GM19351 (cell line): ENCODE measurements around the gene TM2D3.

Experiments
- ATAC-seq: cut with Tn5 transposase; IDR thresholded peaks from one replicate; pipeline ENCODE4 v1.9.1; 2021; ENCODE audit warnings: mild to moderate bottlenecking, moderate library complexity; ENCODE audit not compliant: unreplicated experiment

The TM2D3 gene, protein sequence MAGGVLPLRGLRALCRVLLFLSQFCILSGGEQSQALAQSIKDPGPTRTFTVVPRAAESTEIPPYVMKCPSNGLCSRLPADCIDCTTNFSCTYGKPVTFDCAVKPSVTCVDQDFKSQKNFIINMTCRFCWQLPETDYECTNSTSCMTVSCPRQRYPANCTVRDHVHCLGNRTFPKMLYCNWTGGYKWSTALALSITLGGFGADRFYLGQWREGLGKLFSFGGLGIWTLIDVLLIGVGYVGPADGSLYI

GRCh38 chr15:101652098-101652785 lies at the start of gene TM2D3:
TM2D3 (minus strand) TSS chr15:101652381; CDS start chr15:101652361, 20 bp downstream.
- peak; percentile 83 for ATAC-seq

DNA sequence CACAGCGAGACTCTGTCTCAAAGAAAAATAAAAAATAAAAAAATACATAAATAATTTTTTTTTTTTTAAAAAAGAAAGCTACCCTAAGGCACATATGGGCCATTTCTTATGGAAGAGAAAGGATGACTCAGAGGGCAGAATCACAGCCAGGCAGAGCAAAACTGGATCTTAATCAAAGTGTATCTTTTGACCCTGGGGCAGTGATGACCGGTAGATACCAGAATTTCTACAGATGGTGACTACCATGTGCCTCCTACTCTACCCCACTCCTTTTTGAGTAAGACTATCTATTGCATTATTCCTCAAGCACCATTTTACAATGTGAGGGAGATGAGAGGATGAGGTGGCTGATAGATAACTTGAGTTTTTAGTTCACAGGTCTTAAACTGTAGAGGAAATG lies 46.1 kb upstream of the TM2D3 start:
- no peak for ATAC-seq

DNA sequence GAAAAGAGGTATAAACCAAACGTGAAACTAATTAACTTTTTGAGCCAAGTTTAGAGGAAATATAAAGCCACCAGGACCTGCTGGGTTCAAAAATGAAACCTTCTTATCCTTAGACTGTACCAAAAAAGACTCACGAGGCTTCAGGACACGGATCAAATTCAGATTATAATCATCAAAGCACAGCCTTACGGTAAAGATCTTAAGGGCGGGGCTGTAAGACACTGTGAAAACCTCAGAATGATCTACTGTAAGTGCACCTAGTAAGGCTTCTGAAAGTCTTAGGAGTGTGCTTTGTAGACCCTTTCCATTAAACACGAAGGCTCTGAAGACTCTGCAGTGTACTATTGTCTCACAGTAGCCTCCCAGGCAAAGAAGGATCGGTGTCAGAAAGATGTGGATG lies 45.3 kb upstream of the TM2D3 start:
- ATAC-seq: no peak

DNA sequence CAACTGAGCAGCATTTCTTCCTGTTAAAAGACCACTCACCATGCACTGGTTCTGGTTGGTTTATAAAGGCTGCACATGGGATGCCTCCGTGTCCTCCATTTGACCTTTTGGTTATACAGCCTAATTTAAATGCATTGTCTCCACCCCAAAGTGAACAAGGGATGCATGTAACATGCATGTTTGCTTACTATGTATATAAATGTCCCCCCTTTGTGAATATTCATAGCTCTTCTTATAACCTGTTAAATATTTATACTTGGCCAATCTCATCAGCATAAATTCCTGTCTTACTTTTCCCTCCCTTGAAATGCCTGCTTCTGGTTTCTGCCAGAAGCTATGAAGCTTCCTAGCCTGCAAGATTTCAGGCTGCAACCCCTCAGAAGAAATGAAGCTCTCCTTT lies 44.6 kb upstream of the TM2D3 start:
- ATAC-seq: no peak

DNA sequence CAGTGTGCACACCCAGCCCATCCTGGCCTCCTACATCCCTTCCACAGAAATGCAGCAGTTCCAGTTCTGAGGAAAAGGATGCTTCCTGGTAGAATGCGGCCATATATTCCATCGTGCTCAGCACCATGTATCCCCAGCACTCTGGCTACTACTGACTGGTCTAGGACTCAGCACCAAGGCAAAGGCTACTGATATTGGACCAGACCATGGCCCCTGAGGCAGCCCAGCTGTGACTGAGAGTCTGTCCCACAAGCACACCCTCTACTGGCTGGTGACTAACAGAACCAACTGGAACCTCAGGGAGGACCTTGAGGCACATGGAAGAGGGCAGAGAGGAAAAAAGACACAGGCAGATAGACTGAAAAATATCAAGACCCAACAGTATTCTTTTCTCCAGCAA lies 42.1 kb upstream of the TM2D3 start:
- ATAC-seq: no peak

DNA sequence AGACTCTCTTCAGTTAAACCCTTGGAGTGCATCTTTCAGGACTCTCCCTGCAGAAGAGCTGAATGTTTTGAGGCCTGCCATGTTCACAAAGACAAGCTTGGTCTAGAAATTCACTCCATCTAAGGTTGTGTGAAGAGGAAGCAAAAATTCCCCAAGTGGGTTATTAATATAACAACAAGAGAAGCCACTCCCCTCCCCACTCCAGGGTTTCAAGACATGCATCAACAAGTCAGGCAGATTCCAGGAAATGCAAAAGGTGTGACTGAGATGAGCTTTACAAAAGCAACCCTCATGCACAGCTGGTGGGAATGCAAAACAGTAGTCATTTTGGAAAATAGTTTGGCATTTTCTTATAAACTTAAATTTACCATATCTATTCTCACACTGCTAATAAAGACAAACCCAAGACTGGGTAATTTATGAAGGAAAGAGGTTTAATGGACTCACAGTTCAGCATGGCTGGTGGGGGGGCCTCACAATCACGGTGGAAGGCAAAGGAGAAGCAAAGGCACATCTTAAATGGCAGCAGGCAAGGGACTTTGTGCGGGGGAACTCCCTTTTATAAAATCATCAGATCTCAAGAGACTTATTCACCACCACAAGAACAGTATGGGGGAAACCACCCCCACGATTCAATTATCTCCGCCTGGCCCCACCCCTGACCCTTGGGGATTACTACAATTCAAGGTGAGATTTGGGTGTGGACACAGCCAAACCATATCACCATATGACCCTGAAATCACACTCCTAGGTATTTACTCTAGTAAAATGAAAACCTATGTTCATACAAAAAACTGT lies 40.8 kb upstream of the TM2D3 start:
- no peak for ATAC-seq

GRCh38 chr15:101689901-101690300 lies 37.7 kb upstream of the TM2D3 start:
- no peak for ATAC-seq

DNA sequence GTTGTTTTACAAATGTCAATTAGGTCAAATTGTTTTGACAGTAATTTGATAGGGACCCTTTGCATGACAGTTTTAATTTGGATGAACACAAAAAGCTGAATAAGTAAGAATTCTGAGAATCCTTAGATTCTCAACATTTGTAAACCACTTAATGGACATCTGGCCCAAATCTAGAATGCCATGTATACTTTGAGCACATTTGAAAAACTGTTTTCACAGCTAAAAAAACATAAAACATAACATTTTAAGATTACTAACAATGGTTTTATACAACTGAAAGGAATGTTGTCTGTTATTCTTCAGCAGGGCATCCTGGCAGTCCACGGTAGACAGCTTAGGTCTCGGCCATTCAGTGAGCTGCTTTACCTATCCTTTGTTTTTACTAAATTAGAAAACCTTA lies 34.5 kb upstream of the TM2D3 start:
- ATAC-seq: no peak

- no peak for ATAC-seq
Observed at GRCh38 chr15:101684877-101685276, 32.7 kb upstream of the TM2D3 start.

DNA sequence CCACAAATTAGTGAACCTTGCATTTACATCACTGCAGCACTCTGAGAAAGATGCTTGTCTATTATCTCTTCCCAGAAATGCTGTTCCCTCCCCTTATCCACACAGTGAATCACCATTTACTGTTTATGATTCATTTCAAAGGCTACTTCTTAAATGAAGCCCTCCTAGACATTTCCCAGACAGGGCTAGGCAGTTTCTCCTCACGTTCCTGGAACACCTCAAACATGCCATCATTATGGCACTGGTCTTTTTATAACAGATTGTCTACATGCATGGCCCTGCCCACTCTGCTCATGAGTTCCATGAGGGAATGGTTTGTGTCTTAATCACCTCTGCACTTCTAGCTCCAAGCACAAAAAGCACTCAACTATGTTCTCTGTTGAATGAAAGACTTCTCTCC lies 32.2 kb upstream of the TM2D3 start:
- no peak for ATAC-seq

DNA sequence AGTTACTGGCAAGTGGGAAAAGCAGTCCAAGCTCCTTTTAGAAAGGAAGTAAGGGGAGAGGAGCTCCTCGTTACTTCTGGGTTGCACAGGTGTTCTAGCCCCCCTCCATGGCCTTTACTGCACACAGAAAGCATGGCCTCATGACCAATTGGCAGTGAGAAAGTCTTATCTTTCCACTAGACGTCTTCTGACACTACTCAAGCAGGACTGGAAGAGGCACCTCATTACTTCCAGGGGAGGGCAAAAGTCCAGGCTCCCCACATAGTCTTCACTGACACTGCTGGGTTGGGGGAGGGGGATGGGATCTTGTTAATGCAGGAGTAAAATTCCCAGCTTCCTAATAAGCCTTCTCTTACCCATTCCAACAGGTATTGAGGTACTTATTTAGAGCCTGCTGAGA lies 27.6 kb upstream of the TM2D3 start:
- ATAC-seq: no peak

DNA sequence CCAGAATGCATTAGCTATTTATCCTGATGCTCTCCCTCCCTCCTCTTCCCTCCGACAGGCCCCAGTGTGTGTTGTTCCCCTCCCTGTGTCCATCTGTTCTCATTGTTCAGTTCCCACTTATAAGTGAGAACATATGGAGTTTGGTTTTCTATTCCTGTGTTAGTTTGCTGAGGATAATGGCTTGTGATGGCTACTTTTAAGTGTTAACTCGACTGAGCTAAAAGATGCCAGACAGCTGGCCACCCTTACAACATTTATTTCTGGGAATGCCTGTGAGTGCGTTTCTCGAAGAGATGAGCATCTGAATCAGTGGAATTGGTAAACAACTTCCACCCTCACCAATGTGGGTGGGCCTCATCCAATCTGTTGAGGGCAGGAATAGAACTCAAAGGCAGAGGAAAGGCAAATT lies 24.7 kb upstream of the TM2D3 start:
- no peak for ATAC-seq

DNA sequence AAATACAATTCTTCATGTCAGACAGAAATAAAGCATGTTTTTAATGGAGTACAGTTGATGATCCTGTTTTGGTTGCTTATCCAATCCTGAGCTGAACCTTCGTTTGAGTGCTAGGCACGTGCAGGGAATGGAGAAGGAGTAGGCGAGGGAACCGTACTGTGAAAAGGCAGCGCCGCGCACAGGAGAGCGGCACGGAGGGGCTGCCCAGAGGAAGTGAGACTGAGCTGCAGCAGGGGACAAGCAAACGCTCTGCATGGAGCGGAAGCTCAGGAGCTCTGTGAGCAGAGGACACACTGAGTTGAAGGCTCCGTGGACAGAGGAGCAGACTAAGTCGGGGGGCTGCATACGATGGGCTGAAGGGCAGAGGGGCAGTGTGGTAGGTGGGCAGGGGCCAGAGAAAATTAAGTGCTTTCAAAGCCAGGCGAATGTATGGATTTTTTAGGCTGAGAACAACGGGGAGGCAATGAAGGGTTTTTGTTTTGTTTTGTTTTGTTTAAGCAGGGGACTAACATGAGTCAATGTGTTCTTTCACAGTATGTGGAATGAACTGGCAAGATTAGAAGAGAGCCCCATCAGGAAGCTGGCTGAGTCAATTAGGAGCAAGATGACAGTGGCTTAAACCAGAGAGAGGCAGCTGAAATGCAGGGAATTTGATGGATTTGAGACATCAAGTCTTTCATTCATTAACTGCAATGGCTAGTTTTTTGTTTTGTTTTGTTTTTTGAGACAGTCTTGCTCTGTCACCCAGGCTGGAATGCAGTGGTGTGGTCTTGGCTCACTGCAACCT lies 23.8 kb upstream of the TM2D3 start:
- peak; percentile 97 for ATAC-seq

GRCh38 chr15:101675015-101675414 lies 22.8 kb upstream of the TM2D3 start:
- ATAC-seq: no peak

DNA sequence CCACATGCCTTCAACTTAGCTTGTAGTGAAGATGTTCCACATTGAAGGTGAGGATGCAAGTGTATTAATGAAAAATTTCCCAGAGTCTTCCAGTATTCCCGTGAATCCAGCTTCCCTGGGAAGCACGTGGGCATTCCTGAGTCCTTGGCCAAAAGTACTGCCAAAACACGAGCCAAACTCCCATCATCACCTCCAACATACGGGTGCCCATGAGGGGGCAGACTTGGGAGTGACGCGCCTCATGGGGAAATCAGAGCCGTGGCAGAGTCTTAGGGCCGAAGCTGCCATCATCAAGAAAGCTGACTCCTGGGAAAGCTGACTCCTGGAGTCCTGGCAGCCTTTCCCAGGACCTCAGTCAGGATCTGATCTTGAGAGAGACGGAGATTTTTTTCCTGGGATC lies 20.1 kb upstream of the TM2D3 start:
- ATAC-seq: no peak

- no peak for ATAC-seq
Observed at GRCh38 chr15:101669744-101670143, 17.6 kb upstream of the TM2D3 start.

GRCh38 chr15:101667881-101668280 lies 15.7 kb upstream of the TM2D3 start:
- no peak for ATAC-seq

DNA sequence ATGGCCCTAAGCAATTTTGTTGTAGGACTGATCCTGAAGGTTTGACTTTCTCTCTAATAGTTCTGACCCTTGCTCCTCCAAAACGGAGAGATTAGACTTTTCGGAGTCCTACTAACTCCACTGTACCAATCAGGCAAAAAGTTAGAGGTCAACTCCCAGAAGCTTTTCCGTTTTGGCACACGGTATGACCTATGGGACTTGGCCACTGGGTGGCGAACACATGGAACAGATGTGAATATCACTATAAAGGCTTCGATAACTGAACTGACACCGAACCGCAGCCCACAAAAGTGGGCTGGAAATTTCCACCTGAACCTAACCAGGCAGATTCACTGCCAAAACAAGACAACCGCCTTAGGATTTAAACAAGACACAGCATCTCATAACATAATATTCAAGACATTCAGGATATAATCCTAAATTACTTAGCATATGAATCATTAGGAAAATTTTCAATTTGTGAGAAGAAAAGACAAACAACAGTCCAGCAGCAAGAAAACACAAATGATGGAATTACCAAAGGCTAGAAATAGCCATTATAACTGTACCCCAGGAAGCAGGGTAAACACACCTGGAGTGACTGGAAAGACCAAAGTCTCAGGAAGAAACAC lies 12.2 kb upstream of the TM2D3 start:
- no peak for ATAC-seq

- no peak for ATAC-seq
Observed at GRCh38 chr15:101662203-101662602, 10.0 kb upstream of the TM2D3 start.

GRCh38 chr15:101660005-101660404 lies 7.8 kb upstream of the TM2D3 start:
- no peak for ATAC-seq
